Measurements from ENCODE around the gene POSTN.

POSTN gene

GRCh38 chr13:37587236-37587635 is 11.3 kb downstream of the POSTN start:
- Histone ChIP-seq H3K36me3 (ENCODE audit: insufficient read depth) (no peaks in the 10 kb centered on the region), H3K4me1 (ENCODE audit: low read depth, poor library complexity, severe bottlenecking) (no peaks in the 10 kb centered on the region), H3K27ac (no peak overlapping the region)

GRCh38 chr13:37586164-37586563 is 12.4 kb downstream of the POSTN start:
- H3K4me3 ChIP-seq (IDR thresholded peaks at IDR 0.05; ENCODE audit: insufficient read depth, low read depth, low read length) = no peak overlapping the region
- no peak overlapping the region for H3K27ac ChIP-seq
- no peaks in the 10 kb centered on the region for H3K36me3 ChIP-seq (ENCODE audit: insufficient read depth)
- no peaks in the 10 kb centered on the region for H3K27me3 ChIP-seq (ENCODE audit: insufficient read depth, low read depth)
- H2AFZ ChIP-seq (ENCODE audit: low read depth) = no peak overlapping the region
- no peaks in the 10 kb centered on the region for H3K4me1 ChIP-seq (ENCODE audit: low read depth, poor library complexity, severe bottlenecking)
- no peaks in the 10 kb centered on the region for H4K20me1 ChIP-seq (ENCODE audit: insufficient read depth)
- H3K9ac ChIP-seq = no peak overlapping the region
- no peak overlapping the region for H3K4me2 ChIP-seq
- no peak for TF ChIP-seq CTCF (conservative IDR thresholded peaks at IDR 0.05; ENCODE audit: low read depth, low read length)
- H3K79me2 ChIP-seq (ENCODE audit: insufficient read depth, low read depth) = no peaks in the 10 kb centered on the region

More at GRCh38 chr13:37587236-37587635, 11.3 kb downstream of the POSTN start:
- Histone ChIP-seq H3K4me3 (IDR thresholded peaks at IDR 0.05; ENCODE audit: insufficient read depth, low read depth, low read length) (no peak overlapping the region), H3K79me2 (ENCODE audit: insufficient read depth, low read depth) (no peaks in the 10 kb centered on the region), H3K9ac (no peak overlapping the region), H3K27me3 (ENCODE audit: insufficient read depth, low read depth) (no peaks in the 10 kb centered on the region), H4K20me1 (ENCODE audit: insufficient read depth) (no peaks in the 10 kb centered on the region), H3K4me2 (no peak overlapping the region), H2AFZ (ENCODE audit: low read depth) (no peak overlapping the region)
- TF ChIP-seq CTCF (conservative IDR thresholded peaks at IDR 0.05; ENCODE audit: low read depth, low read length) = no peak

- Histone ChIP-seq H4K20me1 (ENCODE audit: insufficient read depth) (no peaks in the 10 kb centered on the region), H3K4me3 (IDR thresholded peaks at IDR 0.05; ENCODE audit: insufficient read depth, low read depth, low read length) (no peak overlapping the region), H2AFZ (ENCODE audit: low read depth) (no peak overlapping the region), H3K27ac (no peak overlapping the region), H3K79me2 (ENCODE audit: insufficient read depth, low read depth) (no peaks in the 10 kb centered on the region), H3K4me1 (ENCODE audit: low read depth, poor library complexity, severe bottlenecking) (no peaks in the 10 kb centered on the region), H3K9ac (no peak overlapping the region), H3K27me3 (ENCODE audit: insufficient read depth, low read depth) (no peaks in the 10 kb centered on the region), H3K4me2 (no peak overlapping the region), H3K36me3 (ENCODE audit: insufficient read depth) (no peaks in the 10 kb centered on the region)
- TF ChIP-seq CTCF (conservative IDR thresholded peaks at IDR 0.05; ENCODE audit: low read depth, low read length) = no peak
Measured at GRCh38 chr13:37585541-37585940, 13.0 kb downstream of the POSTN start.

- Histone ChIP-seq H3K79me2 (ENCODE audit: insufficient read depth, low read depth) (no peaks in the 10 kb centered on the region), H3K4me1 (ENCODE audit: low read depth, poor library complexity, severe bottlenecking) (no peaks in the 10 kb centered on the region), H3K27ac (no peak overlapping the region), H2AFZ (ENCODE audit: low read depth) (no peak overlapping the region), H4K20me1 (ENCODE audit: insufficient read depth) (no peaks in the 10 kb centered on the region), H3K4me3 (IDR thresholded peaks at IDR 0.05; ENCODE audit: insufficient read depth, low read depth, low read length) (no peak overlapping the region), H3K4me2 (no peak overlapping the region), H3K27me3 (ENCODE audit: insufficient read depth, low read depth) (no peaks in the 10 kb centered on the region), H3K9ac (no peak overlapping the region), H3K36me3 (ENCODE audit: insufficient read depth) (no peaks in the 10 kb centered on the region)
- no peak for TF ChIP-seq CTCF (conservative IDR thresholded peaks at IDR 0.05; ENCODE audit: low read depth, low read length)
Measured at GRCh38 chr13:37576601-37577000, 22.0 kb downstream of the POSTN start.

Measured in KMS-11 (cell line).